GM18508 (cell line): ENCODE data around the gene RAB1A.

Source experiments
- ATAC-seq: cut with Tn5 transposase; IDR thresholded peaks from one replicate; pipeline ENCODE4 v1.9.1; 2021; ENCODE audit warnings: moderate number of reproducible peaks; ENCODE audit not compliant: insufficient read depth, unreplicated experiment

RAB1A gene

GRCh38 chr2:65098741-65099140, 31.2 kb downstream of the RAB1A start:
- ATAC-seq = no peak

DNA sequence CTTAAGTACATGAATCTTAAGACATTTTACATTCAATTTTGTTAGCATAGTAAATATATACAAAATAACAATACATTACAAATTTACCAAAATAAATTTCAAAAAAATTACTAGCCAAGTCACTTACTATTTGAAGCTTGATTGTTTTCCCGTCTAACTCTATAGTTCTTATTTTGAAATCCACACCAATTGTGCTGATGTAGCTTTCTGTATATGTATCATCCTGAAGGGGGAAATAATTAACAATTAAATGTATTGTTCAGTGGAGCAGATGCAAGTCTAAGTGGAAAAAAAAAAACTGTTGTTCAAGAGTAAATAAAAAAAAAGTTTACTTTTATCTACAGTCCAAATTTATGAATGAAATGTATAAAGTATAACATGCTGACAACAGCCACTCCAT, 32.1 kb downstream of the RAB1A start:
- no peak for ATAC-seq

DNA sequence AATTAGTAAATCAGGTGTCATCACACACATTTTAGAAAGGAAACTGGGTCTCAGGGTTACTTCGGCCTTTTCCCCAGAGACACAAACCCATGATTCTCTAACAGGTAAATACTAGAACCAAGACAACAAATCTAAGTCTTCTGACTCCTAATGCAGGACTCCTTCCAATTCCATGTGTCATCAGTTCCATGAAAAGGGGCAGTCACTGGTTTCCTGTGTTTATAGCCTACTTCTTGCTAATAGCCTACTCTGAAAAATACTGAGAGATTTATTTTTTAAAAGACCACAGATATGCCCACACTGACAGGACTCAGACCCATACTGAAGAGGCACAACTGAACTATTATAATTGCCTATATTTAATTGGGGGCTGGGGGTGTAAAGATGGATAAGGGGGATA, 33.0 kb downstream of the RAB1A start:
- ATAC-seq = no peak

DNA sequence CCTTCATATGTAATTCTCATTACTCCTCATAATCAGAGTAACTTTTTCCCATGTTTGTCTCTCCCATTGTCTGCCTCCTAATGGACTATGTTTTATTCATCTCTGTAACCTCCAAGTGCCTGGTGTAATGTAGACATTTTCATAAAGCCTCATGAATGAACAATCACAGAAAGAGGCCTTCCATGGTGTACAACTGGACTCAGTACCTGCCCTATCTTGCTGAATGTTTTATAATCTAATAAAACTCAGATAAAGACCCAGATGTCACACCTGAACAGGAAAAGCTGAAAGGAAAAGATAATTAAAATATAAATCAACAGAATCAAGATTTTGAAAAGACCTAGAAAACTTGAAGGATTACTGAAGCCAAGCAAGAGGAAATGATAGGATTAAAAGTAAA, 36.7 kb downstream of the RAB1A start:
- no peak for ATAC-seq

DNA sequence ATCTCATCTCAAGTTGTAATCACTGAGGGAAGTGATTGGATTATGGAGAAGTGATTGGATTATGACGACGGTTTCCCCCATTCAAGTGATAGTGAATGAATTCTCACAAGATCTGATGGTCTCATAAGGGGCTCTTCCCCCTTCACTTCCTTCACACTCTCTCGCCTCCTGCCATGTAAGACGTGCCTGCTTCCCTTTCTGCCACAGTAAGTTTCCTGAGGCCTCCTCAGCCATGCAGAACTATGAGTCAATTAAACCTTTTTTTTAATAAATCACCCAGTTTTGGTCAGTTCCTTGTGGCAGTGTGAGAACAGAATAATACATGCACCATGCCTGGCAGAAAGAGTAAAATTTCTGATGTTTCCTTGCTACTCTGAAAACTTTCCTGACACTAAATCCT, 37.1 kb downstream of the RAB1A start:
- no peak for ATAC-seq

- no peak for ATAC-seq
Measured at GRCh38 chr2:65085148-65085547, 44.8 kb downstream of the RAB1A start.

- ATAC-seq = no peak
Measured at GRCh38 chr2:65081232-65081685, 48.6 kb downstream of the RAB1A start.

GRCh38 chr2:65079017-65079416, 50.9 kb downstream of the RAB1A start:
- no peak for ATAC-seq

- no peak for ATAC-seq
Measured at GRCh38 chr2:65077898-65078297, 52.0 kb downstream of the RAB1A start.

DNA sequence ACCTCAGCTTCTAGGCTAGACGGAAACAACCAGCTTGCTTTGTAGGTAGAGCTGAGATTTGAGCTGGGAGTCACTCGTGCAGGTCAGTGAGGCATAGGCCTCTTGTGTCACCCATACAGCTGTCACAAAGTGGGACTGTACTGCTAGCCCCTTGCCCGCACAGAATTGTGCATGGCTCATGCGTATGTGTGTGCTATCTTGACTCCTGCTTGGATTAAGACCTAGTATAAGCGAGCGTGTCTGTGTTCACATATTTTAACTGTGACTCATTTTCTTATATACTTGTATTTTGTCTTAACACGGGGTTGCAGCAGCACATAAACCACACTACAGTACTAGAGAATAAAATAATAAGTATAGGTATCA, 53.6 kb downstream of the RAB1A start:
- no peak for ATAC-seq

- ATAC-seq = no peak
Measured at GRCh38 chr2:65075605-65076344, 54.1 kb downstream of the RAB1A start.

DNA sequence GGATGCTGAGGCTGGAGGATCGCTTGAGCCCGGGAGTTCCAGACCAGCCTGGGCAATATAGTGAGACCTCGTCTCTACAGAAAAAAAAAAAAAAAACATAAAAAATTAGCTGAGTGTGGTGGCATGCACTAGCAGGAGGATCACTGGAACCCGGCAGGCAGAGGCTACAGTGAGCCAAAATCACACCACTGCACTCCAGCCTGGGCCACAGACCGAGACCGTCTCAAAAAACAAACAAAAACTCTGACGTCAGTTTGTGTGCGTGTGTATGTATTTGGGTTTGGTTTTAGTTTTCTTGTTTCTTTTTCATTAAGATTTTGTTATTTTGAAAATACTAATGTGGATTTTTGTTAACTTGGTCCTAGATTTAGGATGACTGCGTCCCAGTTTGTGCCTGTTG, 54.7 kb downstream of the RAB1A start:
- no peak for ATAC-seq

- ATAC-seq = no peak
Measured at GRCh38 chr2:65073879-65074565, 55.9 kb downstream of the RAB1A start.

GRCh38 chr2:65072181-65072970, 57.5 kb downstream of the RAB1A start:
- peak; percentile 54 for ATAC-seq

- ATAC-seq = no peak
Measured at GRCh38 chr2:65071499-65072180, 58.3 kb downstream of the RAB1A start.

DNA sequence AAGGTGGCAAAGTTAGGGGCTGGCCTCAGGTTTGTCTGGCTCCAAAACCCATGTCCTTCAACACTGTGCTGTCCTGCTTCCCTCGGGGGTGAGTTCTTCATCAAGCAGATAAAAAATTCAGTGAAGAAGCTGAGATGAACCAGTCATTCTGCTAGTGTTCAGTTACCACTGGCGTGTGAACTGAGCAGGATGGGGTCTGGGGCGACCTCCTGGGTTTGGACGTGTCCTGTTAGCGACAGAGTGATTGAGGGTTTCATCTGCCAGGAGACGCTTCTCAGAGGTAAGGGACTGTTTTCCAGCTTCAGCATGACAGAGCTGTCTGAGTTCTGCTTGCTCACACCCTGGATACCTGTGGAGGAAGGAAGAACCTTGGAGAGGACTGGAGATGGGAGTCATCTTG, 59.0 kb downstream of the RAB1A start:
- no peak for ATAC-seq

- ATAC-seq = no peak
Measured at GRCh38 chr2:65070172-65070830, 59.6 kb downstream of the RAB1A start.

DNA sequence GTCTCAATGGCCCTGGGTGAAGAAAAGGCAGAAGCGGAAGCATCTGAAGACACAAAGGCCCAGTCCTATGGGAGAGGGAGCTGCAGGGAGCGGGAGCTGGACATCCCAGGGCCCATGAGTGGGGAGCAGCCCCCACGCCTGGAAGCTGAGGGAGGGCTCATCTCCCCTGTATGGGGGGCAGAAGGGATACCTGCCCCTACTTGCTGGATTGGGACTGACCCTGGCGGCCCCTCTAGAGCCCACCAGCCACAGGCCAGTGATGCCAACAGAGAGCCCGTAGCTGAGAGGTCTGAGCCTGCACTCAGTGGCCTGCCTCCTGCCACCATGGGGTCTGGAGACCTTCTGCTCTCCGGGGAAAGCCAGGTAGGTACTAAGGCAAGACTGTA, 60.5 kb downstream of the RAB1A start:
- no peak for ATAC-seq

- no peak for ATAC-seq
Measured at GRCh38 chr2:65067806-65068553, 61.9 kb downstream of the RAB1A start.
